Cardiac fibroblast (primary cell): ENCODE data around the gene ZNHIT1.

Source experiments
- DNase-seq, 2 donors: peaks; one replicate each; pipeline versions ENCODE4 v3.0.0 to v3.0.0-alpha.2; 2010; ENCODE audit warnings: low read depth in 2 of 2
- H3K4me3 ChIP-seq, 2 donors: replicated peaks in 1 of 2; 1 replicate in 1 of 2; 2 replicates in 1 of 2; pipeline ENCODE4 v1.5.1; 2011; ENCODE audit warnings: low read depth in 2 of 2, low read length in 2 of 2, mild to moderate bottlenecking in 2 of 2, moderate library complexity in 1 of 2
- CTCF ChIP-seq: IDR thresholded peaks from one replicate; pipeline ENCODE4 v1.5.1; 2011; ENCODE audit warnings: low read depth, mild to moderate bottlenecking, low read length, inconsistent platforms

ZNHIT1 gene

GRCh38 chr7:101171442-101171837, 46.5 kb upstream of the ZNHIT1 start:
- TF ChIP-seq CTCF: peak; percentile 19
- no peak for DNase-seq
- no peak overlapping the region for H3K4me3 ChIP-seq

GRCh38 chr7:101172005-101172853, 45.7 kb upstream of the ZNHIT1 start:
- H3K4me3 ChIP-seq: no peak overlapping the region
- TF ChIP-seq CTCF: no peak
- DNase-seq: no peak

GRCh38 chr7:101172854-101173751, 44.9 kb upstream of the ZNHIT1 start:
- peak overlapping the region in 1 of 2 donors; percentile 10 for H3K4me3 ChIP-seq
- no peak for TF ChIP-seq CTCF
- DNase-seq: peak; percentile 72 to 78

GRCh38 chr7:101173752-101174244, 44.2 kb upstream of the ZNHIT1 start:
- peak; percentile 40 to 71 for DNase-seq
- TF ChIP-seq CTCF: no peak
- H3K4me3 ChIP-seq: peak overlapping the region in 1 of 2 donors; percentile 4

- no peak for DNase-seq
- no peak overlapping the region for H3K4me3 ChIP-seq
- TF ChIP-seq CTCF: no peak
Observed at GRCh38 chr7:101174322-101174854, 43.6 kb upstream of the ZNHIT1 start.

- no peak for TF ChIP-seq CTCF
- no peak overlapping the region for H3K4me3 ChIP-seq
- DNase-seq: no peak
Observed at GRCh38 chr7:101175664-101176063, 42.3 kb upstream of the ZNHIT1 start.
